Renal cortex interstitium (tissue), 11 donors: ENCODE measurements around the gene HTRA3. TPM values are rescaled to one million over a fixed set of nuclear protein-coding genes. Genes with fewer than 3 reads are reported as not detected.
"Not testable (repeated sequence)": the region's sequence is repeated elsewhere in the genome, so short reads cannot be mapped to it uniquely, and the experiment has no call there.

Source experiments
- DNase-seq, 11 donors: peaks; one replicate each; pipeline ENCODE4 v3.0.0-alpha.2; 2013; ENCODE audit warnings: low read depth in 9 of 11, low spot score in 4 of 11; ENCODE audit errors: extremely low read depth in 1 of 11
- polyA plus RNA-seq, 3 donors: library from polyadenylated mRNA; unstranded; fragments of 120-200 nt; gene quantifications; one replicate each; pipeline ENCODE4 v1.2.1, GENCODE V29; 2013; ENCODE audit not compliant: insufficient read length in 3 of 3

HTRA3 gene
- polyA plus RNA-seq, 3 donors: 7.0 to 13.1 (median 9.3) TPM

GRCh38 chr4:8343262-8343966 is 73.9 kb downstream of the HTRA3 start:
- DNase-seq: no peak

GRCh38 chr4:8343967-8344331 is 74.4 kb downstream of the HTRA3 start:
- DNase-seq: no peak

GRCh38 chr4:8344377-8344776 is 74.8 kb downstream of the HTRA3 start:
- DNase-seq: no peak

GRCh38 chr4:8345053-8345945 is 75.7 kb downstream of the HTRA3 start:
- DNase-seq: no peak

- DNase-seq: no peak
Measured at GRCh38 chr4:8345946-8346814, 76.6 kb downstream of the HTRA3 start.

GRCh38 chr4:8346838-8347605 is 77.5 kb downstream of the HTRA3 start:
- DNase-seq: no peak

GRCh38 chr4:8347660-8348059 is 78.1 kb downstream of the HTRA3 start:
- DNase-seq: no peak

GRCh38 chr4:8348071-8348470 is 78.5 kb downstream of the HTRA3 start:
- no peak for DNase-seq

GRCh38 chr4:8349236-8349635 is 79.7 kb downstream of the HTRA3 start:
- not testable (repeated sequence) for DNase-seq

- DNase-seq: no peak
Measured at GRCh38 chr4:8349664-8350236, 80.2 kb downstream of the HTRA3 start.

- DNase-seq: no peak
Measured at GRCh38 chr4:8350352-8350751, 80.8 kb downstream of the HTRA3 start.

GRCh38 chr4:8350841-8351461 is 81.4 kb downstream of the HTRA3 start:
- no peak for DNase-seq

GRCh38 chr4:8351931-8352367 is 82.4 kb downstream of the HTRA3 start:
- DNase-seq: peak in 8 of 11 donors; percentile 32 to 76 (median 58)

GRCh38 chr4:8352368-8353157 is 83.0 kb downstream of the HTRA3 start:
- no peak for DNase-seq

GRCh38 chr4:8353158-8353669 is 83.7 kb downstream of the HTRA3 start:
- no peak for DNase-seq

GRCh38 chr4:8353912-8354453 is 84.4 kb downstream of the HTRA3 start:
- no peak for DNase-seq

GRCh38 chr4:8355306-8355705 is 85.8 kb downstream of the HTRA3 start:
- DNase-seq: no peak
